T-helper 2 cell treated with Interferon-gamma antibody and Interleukin-4, amounts not matched to agents 5 μg/mL and 100 μg/mL, for 36 hours (primary cell): ENCODE data around the gene DEFB124.

Experiments
- DNase-seq: peaks from one replicate; pipeline ENCODE4 v3.0.0; 2021; ENCODE audit warnings: low spot score
- H3K27ac Mint-ChIP-seq: one replicate; pipeline ENCODE4 v1.8.0; 2021; ENCODE audit warnings: mild to moderate bottlenecking, mixed read lengths
- H3K27me3 Mint-ChIP-seq: one replicate; pipeline ENCODE4 v1.8.0; 2021; ENCODE audit warnings: low read depth, mixed read lengths
- H3K36me3 Mint-ChIP-seq: one replicate; pipeline ENCODE4 v1.8.0; 2021; ENCODE audit warnings: low read depth, mixed read lengths
- H3K4me1 Mint-ChIP-seq: one replicate; pipeline ENCODE4 v1.8.0; 2021; ENCODE audit warnings: low read depth, mixed read lengths
- H3K4me3 Mint-ChIP-seq: one replicate; pipeline ENCODE4 v1.8.0; 2022; ENCODE audit warnings: mild to moderate bottlenecking, moderate library complexity, mixed read lengths
- H3K9me3 Mint-ChIP-seq: one replicate; pipeline ENCODE4 v1.8.0; 2021; ENCODE audit warnings: mixed read lengths

DEFB124 gene

DNA sequence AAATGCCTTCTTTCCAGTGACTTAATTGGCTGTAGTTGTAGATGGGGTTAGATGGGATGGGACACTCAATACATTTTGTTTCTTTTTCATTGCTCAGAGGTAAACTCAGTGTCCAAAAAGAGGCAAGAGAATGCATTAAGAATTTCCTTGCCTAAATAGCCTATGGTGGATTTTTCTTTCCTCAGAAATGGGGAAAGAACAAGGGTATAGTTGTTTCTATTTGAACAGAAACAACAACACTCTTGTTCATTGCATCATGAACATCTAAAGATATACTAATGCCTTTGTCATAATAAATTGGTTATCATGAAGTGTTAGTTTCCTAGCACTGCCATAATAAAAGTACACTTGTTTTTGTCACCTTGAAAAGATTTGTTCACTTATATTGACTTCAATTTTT lies 49.1 kb downstream of the DEFB124 start:
- DNase-seq, result no peak
- H3K36me3 Mint-ChIP-seq, result no peaks in the 10 kb centered on the region
- H3K27me3 Mint-ChIP-seq, result no peaks in the 10 kb centered on the region
- H3K9me3 Mint-ChIP-seq, result no peaks in the 10 kb centered on the region
- H3K4me1 Mint-ChIP-seq, result no peaks in the 10 kb centered on the region
- no peak overlapping the region for H3K27ac Mint-ChIP-seq
- no peak overlapping the region for H3K4me3 Mint-ChIP-seq

DNA sequence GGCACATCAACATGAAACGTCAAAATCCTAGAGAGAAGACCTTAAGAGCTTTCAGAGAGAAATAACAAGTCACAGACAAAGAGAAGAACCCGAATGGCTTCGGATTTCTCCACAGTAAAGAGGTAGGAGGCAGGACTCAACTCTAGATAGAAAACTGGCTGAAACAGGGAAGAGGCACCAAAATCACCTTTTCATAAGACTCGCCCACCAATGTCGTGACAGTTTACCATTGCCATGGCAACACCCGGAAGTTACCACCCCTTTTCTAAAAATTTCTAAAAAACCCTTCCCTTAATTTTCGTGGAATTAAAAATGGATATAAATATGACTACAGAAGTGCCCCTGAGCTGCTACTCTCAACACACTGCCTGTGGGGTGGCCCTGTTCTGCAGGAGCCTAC lies 56.6 kb downstream of the DEFB124 start:
- Mint-ChIP-seq H3K27me3 (no peaks in the 10 kb centered on the region), H3K4me1 (no peaks in the 10 kb centered on the region), H3K4me3 (no peak overlapping the region), H3K27ac (no peak overlapping the region), H3K36me3 (no peaks in the 10 kb centered on the region), H3K9me3 (no peaks in the 10 kb centered on the region)
- no peak for DNase-seq

DNA sequence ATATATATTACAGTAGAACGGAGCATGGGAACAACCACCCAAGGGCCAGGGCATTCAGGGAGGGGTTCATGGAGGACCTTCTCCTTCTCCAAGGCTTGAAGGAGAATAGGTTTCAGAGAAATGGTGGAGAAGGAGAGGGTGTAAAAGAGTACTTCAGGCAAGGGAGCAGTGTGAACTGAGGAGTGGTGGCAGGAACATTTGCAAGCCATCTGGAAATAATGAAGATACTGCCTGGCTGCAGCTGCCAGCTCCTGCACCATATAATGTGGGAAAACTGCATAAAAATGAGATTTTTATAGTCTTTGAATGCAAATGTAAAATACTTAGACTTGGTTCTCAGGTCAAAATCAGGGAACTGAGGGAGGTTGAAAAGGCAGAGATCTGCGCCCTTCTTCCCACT lies 59.3 kb downstream of the DEFB124 start:
- no peak for DNase-seq
- no peaks in the 10 kb centered on the region for H3K27me3 Mint-ChIP-seq
- H3K36me3 Mint-ChIP-seq, result no peaks in the 10 kb centered on the region
- H3K4me3 Mint-ChIP-seq, result no peak overlapping the region
- H3K4me1 Mint-ChIP-seq, result no peaks in the 10 kb centered on the region
- no peaks in the 10 kb centered on the region for H3K9me3 Mint-ChIP-seq
- no peak overlapping the region for H3K27ac Mint-ChIP-seq
